ENCODE data around the gene FLNC. TPM values are rescaled to one million over a fixed set of nuclear protein-coding genes. Genes with fewer than 3 reads are reported as not detected.

The FLNC gene
- polyA plus RNA-seq, 1 donor from 2014 or later = 0.36 TPM

DNA sequence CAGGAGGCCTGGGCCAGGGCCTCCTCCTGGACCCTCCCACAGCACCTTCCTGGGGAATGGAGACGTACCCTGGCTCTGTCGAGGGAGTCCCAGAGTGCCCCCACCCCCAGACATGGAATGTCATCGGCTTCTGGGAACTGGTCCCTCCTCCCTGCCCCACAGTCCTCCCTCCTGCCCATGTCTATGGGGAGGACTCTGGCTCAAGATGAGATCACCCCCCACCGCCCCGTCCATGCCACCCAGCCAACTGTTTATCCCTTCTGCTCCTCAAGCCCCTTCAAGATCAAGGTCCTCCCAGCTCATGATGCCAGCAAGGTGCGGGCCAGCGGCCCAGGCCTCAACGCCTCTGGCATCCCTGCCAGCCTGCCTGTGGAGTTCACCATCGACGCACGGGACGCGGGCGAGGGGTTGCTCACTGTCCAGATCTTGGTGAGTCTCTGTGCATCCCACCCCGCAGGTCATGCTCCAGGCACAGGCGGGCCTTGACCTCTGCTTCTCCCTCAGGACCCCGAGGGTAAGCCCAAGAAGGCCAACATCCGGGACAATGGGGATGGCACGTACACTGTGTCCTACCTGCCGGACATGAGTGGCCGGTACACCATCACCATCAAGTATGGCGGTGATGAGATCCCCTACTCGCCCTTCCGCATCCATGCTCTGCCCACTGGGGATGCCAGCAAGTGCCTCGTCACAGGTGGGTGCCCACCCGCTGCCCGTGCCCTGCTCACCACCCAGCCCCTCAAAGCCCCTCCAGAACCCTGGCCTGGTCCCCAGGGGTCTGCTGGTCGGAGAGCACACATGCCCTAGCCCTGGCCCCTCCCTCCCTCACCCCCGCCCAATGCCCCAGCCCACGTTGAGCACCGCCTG is 18.3 kb downstream of the FLNC start:
- H3F3A ChIP-seq (ENCODE audit: insufficient read depth, low read length, poor library complexity, severe bottlenecking) = no peaks in the 10 kb centered on the region
- H3K27ac ChIP-seq (ENCODE audit: low read length) = no peak overlapping the region
- H3K4me3 ChIP-seq (ENCODE audit: low read length) = no peak overlapping the region
- H4K20me1 ChIP-seq (ENCODE audit: insufficient read depth) = no peaks in the 10 kb centered on the region
- no peak overlapping the region for H3K9ac ChIP-seq (ENCODE audit: low read length)
- TF ChIP-seq SMC3 (conservative IDR thresholded peaks at IDR 0.05; ENCODE audit: poor library complexity) (no peak), MXI1 (conservative IDR thresholded peaks at IDR 0.05; ENCODE audit: poor library complexity, severe bottlenecking) (no peak), RAD21 (conservative IDR thresholded peaks at IDR 0.05) (no peak), EP300 (conservative IDR thresholded peaks at IDR 0.05; ENCODE audit: poor library complexity, severe bottlenecking) (no peak), TAF1 (IDR thresholded peaks at IDR 0.05; ENCODE audit: low read depth) (no peak), POLR2AphosphoS5 (IDR thresholded peaks at IDR 0.05) (no peak), EZH2 (IDR thresholded peaks at IDR 0.05; ENCODE audit: borderline replicate concordance, insufficient read depth, low read length, poor library complexity, severe bottlenecking) (no peak)
- TF ChIP-seq, protein P1, sequence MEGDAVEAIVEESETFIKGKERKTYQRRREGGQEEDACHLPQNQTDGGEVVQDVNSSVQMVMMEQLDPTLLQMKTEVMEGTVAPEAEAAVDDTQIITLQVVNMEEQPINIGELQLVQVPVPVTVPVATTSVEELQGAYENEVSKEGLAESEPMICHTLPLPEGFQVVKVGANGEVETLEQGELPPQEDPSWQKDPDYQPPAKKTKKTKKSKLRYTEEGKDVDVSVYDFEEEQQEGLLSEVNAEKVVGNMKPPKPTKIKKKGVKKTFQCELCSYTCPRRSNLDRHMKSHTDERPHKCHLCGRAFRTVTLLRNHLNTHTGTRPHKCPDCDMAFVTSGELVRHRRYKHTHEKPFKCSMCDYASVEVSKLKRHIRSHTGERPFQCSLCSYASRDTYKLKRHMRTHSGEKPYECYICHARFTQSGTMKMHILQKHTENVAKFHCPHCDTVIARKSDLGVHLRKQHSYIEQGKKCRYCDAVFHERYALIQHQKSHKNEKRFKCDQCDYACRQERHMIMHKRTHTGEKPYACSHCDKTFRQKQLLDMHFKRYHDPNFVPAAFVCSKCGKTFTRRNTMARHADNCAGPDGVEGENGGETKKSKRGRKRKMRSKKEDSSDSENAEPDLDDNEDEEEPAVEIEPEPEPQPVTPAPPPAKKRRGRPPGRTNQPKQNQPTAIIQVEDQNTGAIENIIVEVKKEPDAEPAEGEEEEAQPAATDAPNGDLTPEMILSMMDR (IDR thresholded peaks at IDR 0.05; ENCODE audit: poor library complexity, severe bottlenecking) = no peak
- TF ChIP-seq, protein P2, sequence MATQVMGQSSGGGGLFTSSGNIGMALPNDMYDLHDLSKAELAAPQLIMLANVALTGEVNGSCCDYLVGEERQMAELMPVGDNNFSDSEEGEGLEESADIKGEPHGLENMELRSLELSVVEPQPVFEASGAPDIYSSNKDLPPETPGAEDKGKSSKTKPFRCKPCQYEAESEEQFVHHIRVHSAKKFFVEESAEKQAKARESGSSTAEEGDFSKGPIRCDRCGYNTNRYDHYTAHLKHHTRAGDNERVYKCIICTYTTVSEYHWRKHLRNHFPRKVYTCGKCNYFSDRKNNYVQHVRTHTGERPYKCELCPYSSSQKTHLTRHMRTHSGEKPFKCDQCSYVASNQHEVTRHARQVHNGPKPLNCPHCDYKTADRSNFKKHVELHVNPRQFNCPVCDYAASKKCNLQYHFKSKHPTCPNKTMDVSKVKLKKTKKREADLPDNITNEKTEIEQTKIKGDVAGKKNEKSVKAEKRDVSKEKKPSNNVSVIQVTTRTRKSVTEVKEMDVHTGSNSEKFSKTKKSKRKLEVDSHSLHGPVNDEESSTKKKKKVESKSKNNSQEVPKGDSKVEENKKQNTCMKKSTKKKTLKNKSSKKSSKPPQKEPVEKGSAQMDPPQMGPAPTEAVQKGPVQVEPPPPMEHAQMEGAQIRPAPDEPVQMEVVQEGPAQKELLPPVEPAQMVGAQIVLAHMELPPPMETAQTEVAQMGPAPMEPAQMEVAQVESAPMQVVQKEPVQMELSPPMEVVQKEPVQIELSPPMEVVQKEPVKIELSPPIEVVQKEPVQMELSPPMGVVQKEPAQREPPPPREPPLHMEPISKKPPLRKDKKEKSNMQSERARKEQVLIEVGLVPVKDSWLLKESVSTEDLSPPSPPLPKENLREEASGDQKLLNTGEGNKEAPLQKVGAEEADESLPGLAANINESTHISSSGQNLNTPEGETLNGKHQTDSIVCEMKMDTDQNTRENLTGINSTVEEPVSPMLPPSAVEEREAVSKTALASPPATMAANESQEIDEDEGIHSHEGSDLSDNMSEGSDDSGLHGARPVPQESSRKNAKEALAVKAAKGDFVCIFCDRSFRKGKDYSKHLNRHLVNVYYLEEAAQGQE (IDR thresholded peaks at IDR 0.05; ENCODE audit: borderline replicate concordance) = no peak
- no peak overlapping the region for H2AFZ ChIP-seq (ENCODE audit: low read depth, low read length)
- H3K79me2 ChIP-seq (replicated peaks; ENCODE audit: insufficient read depth, low read length) = no peaks in the 10 kb centered on the region
- no peaks in the 10 kb centered on the region for H3K36me3 ChIP-seq (ENCODE audit: insufficient read depth, low read length)
- H3K27me3 ChIP-seq (ENCODE audit: insufficient read depth, low read depth, low read length) = no peaks in the 10 kb centered on the region
- no peak overlapping the region for H3K4me2 ChIP-seq (ENCODE audit: low read length)
- no peaks in the 10 kb centered on the region for H3K9me2 ChIP-seq (ENCODE audit: insufficient read depth, low read length)
- no peaks in the 10 kb centered on the region for H3K9me3 ChIP-seq (ENCODE audit: low read length)

DNA sequence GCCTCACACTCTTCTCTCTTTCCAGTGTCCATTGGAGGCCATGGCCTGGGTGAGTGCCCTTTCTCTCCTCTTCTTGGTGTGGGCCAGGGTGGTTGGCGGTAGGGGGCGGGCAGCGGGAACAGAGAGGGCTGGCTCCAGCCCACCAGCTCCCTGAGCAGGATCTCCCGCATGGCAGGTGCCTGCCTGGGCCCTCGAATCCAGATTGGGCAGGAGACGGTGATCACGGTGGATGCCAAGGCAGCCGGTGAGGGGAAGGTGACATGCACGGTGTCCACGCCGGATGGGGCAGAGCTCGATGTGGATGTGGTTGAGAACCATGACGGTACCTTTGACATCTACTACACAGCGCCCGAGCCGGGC is 18.9 kb downstream of the FLNC start:
- no peaks in the 10 kb centered on the region for H3K27me3 ChIP-seq (ENCODE audit: insufficient read depth, low read depth, low read length)
- no peak overlapping the region for H3K9ac ChIP-seq (ENCODE audit: low read length)
- no peaks in the 10 kb centered on the region for H4K20me1 ChIP-seq (ENCODE audit: insufficient read depth)
- H3K9me2 ChIP-seq (ENCODE audit: insufficient read depth, low read length) = no peaks in the 10 kb centered on the region
- H3K4me3 ChIP-seq (ENCODE audit: low read length) = no peak overlapping the region
- H3K36me3 ChIP-seq (ENCODE audit: insufficient read depth, low read length) = no peaks in the 10 kb centered on the region
- H3F3A ChIP-seq (ENCODE audit: insufficient read depth, low read length, poor library complexity, severe bottlenecking) = no peaks in the 10 kb centered on the region
- H3K4me2 ChIP-seq (ENCODE audit: low read length) = no peak overlapping the region
- no peak overlapping the region for H3K27ac ChIP-seq (ENCODE audit: low read length)
- no peaks in the 10 kb centered on the region for H3K79me2 ChIP-seq (replicated peaks; ENCODE audit: insufficient read depth, low read length)
- no peak overlapping the region for H2AFZ ChIP-seq (ENCODE audit: low read depth, low read length)
- H3K9me3 ChIP-seq (ENCODE audit: low read length) = no peaks in the 10 kb centered on the region
- TF ChIP-seq EZH2 (IDR thresholded peaks at IDR 0.05; ENCODE audit: borderline replicate concordance, insufficient read depth, low read length, poor library complexity, severe bottlenecking) = no peak
- TF ChIP-seq RAD21 (conservative IDR thresholded peaks at IDR 0.05) = no peak
- no peak for TF ChIP-seq SMC3 (conservative IDR thresholded peaks at IDR 0.05; ENCODE audit: poor library complexity)
- TF ChIP-seq, protein P2 (IDR thresholded peaks at IDR 0.05; ENCODE audit: borderline replicate concordance) = no peak
- no peak for TF ChIP-seq EP300 (conservative IDR thresholded peaks at IDR 0.05; ENCODE audit: poor library complexity, severe bottlenecking)
- no peak for TF ChIP-seq POLR2AphosphoS5 (IDR thresholded peaks at IDR 0.05)
- no peak for TF ChIP-seq MXI1 (conservative IDR thresholded peaks at IDR 0.05; ENCODE audit: poor library complexity, severe bottlenecking)
- TF ChIP-seq, protein P1 (IDR thresholded peaks at IDR 0.05; ENCODE audit: poor library complexity, severe bottlenecking) = no peak
- no peak for TF ChIP-seq TAF1 (IDR thresholded peaks at IDR 0.05; ENCODE audit: low read depth)
